Stimulated activated CD4-positive, alpha-beta T cell treated with anti-CD3 and anti-CD28 coated beads, Interleukin-15, amount 100 ng/mL, for 1 hour (primary cell): Measurements from ENCODE around the gene TOM1L1.

Experiments used
- DNase-seq, 2 donors: peaks; one replicate each; pipeline ENCODE4 v3.0.0-alpha.2; 2020; ENCODE audit warnings: low read depth in 1 of 2, low spot score in 1 of 2

Gene TOM1L1

GRCh38 chr17:54892360-54892759 is 8.3 kb upstream of the TOM1L1 start:
- no peak for DNase-seq

GRCh38 chr17:54898576-54898975 is 2.1 kb upstream of the TOM1L1 start:
- no peak for DNase-seq

- DNase-seq: no peak
These were observed 1.5 kb upstream of the TOM1L1 start for GRCh38 chr17:54899201-54899600.

GRCh38 chr17:54899721-54900456 is 763 bp upstream of the TOM1L1 start:
- no peak for DNase-seq

- no peak for DNase-seq
These were observed 674 bp downstream of the TOM1L1 start for GRCh38 chr17:54901230-54901822.

GRCh38 chr17:54902017-54902416 is 1.4 kb downstream of the TOM1L1 start:
- no peak for DNase-seq

GRCh38 chr17:54902611-54903010 is 2.0 kb downstream of the TOM1L1 start:
- DNase-seq: no peak

- no peak for DNase-seq
These were observed 2.7 kb downstream of the TOM1L1 start for GRCh38 chr17:54903375-54903774.

GRCh38 chr17:54906683-54907082 is 6.0 kb downstream of the TOM1L1 start:
- no peak for DNase-seq

GRCh38 chr17:54907376-54907775 is 6.7 kb downstream of the TOM1L1 start:
- DNase-seq: no peak

- DNase-seq: no peak
These were observed 9.1 kb downstream of the TOM1L1 start for GRCh38 chr17:54909766-54910165.

- DNase-seq: no peak
These were observed 16.1 kb downstream of the TOM1L1 start for GRCh38 chr17:54916721-54917120.

- DNase-seq: no peak
These were observed 18.8 kb downstream of the TOM1L1 start for GRCh38 chr17:54919425-54919824.

GRCh38 chr17:54920819-54921218 is 20.2 kb downstream of the TOM1L1 start:
- no peak for DNase-seq

GRCh38 chr17:54924405-54924804 is 23.8 kb downstream of the TOM1L1 start:
- no peak for DNase-seq

GRCh38 chr17:54927525-54927924 is 26.9 kb downstream of the TOM1L1 start:
- DNase-seq: no peak

- DNase-seq: no peak
These were observed 32.1 kb downstream of the TOM1L1 start for GRCh38 chr17:54932711-54933110.

GRCh38 chr17:54933921-54934320 is 33.3 kb downstream of the TOM1L1 start:
- DNase-seq: no peak

GRCh38 chr17:54935471-54935870 is 34.8 kb downstream of the TOM1L1 start:
- DNase-seq: no peak

- no peak for DNase-seq
These were observed 36.4 kb downstream of the TOM1L1 start for GRCh38 chr17:54937018-54937417.

GRCh38 chr17:54937426-54937825 is 36.8 kb downstream of the TOM1L1 start:
- DNase-seq: no peak

- DNase-seq: no peak
These were observed 40.6 kb downstream of the TOM1L1 start for GRCh38 chr17:54941285-54941684.

- DNase-seq: no peak
These were observed 44.1 kb downstream of the TOM1L1 start for GRCh38 chr17:54944796-54945195.
